Measurements from ENCODE around the gene OAS3.

DNA sequence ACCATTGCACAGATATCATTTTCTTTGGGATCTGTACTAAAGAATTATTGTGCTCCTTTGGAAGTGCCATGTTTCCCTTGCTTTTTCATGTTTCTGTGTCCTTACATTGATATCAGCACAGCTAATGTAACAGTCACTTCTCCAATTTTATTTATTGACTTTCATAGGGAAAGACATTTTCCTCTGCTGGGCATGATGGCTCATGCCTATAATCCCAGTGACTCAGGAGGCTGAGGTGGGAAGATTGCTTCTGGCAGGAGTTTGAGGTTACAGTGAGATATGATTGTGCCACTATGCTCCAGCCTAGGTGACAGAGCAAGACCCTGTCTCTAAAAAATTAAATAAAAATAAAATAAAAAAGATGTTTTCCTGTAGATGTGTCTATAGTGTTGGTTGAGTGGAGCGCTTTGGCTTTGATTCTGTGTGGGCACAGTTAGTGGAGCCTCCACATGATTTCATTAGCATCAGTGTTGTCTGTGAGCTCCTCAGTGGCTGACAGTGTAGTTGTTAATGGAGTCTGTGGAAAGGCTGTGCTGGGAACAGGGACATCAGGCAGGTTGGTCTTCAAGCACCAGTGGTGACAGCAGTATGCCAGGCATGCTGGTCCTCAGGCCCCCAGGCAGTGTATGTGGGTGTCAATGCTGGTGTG is 47.5 kb downstream of the OAS3 start:
- TF ChIP-seq, protein P1, sequence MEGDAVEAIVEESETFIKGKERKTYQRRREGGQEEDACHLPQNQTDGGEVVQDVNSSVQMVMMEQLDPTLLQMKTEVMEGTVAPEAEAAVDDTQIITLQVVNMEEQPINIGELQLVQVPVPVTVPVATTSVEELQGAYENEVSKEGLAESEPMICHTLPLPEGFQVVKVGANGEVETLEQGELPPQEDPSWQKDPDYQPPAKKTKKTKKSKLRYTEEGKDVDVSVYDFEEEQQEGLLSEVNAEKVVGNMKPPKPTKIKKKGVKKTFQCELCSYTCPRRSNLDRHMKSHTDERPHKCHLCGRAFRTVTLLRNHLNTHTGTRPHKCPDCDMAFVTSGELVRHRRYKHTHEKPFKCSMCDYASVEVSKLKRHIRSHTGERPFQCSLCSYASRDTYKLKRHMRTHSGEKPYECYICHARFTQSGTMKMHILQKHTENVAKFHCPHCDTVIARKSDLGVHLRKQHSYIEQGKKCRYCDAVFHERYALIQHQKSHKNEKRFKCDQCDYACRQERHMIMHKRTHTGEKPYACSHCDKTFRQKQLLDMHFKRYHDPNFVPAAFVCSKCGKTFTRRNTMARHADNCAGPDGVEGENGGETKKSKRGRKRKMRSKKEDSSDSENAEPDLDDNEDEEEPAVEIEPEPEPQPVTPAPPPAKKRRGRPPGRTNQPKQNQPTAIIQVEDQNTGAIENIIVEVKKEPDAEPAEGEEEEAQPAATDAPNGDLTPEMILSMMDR (IDR thresholded peaks at IDR 0.05; ENCODE audit: borderline replicate concordance, extremely low read depth, low read length, poor library complexity, severe bottlenecking), result no peak
- TF ChIP-seq EZH2 (IDR thresholded peaks at IDR 0.05; ENCODE audit: borderline replicate concordance, low read depth, low read length, severe bottlenecking), result no peak

Data from DND-41 (cell line).